ENCODE results near the gene ARL8A. TPM values are rescaled to one million over a fixed set of nuclear protein-coding genes. Genes with fewer than 3 reads are reported as not detected.

Gene ARL8A
- total and polyA plus RNA-seq, 2 of the 4 experiments (the other 2 are of a cell fraction), result 18.1 to 30.7 TPM

DNA sequence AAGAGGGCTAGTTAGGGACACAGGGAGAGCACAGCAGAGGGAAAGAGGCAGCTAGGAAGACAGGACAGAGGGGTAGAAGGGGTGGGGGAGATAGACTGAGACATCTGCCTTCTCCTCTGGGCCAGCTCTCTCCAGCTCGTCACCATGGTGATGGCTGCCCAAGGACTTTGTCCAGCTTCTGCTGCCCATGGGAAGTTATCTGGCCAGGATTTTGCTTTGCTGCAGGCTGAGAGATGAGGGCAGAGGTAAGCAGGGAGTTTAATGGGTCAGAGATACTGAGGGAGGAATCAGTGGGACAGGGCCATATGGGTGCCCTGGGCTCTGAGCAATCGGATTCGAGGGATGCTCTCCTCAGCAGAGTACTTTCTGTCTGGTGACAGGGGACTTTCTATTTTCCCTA is 56.3 kb downstream of the ARL8A start:
- Histone ChIP-seq H3K23ac (ENCODE audit: low read depth, low read length) (no peak overlapping the region), H3K4me2 (ENCODE audit: low read depth, low read length) (no peak overlapping the region), H3K9me1 (ENCODE audit: insufficient read depth, low read length) (0 out of 2 replicates have a peak, but pooled peaks cover 3% of the 10 kb centered on the region), H3K4me3 (ENCODE audit: insufficient read depth, low read depth, low read length) (no peak overlapping the region), H2BK5ac (ENCODE audit: low read depth, low read length, poor library complexity, severe bottlenecking) (no peak overlapping the region), H2BK120ac (ENCODE audit: low read depth, low read length) (no peak overlapping the region), H3K27me3 (ENCODE audit: control insufficient read depth, insufficient read depth, low read length) (peaks cover 24% of the 10 kb centered on the region), H4K8ac (ENCODE audit: low read depth in 2 of 2, low read length in 2 of 2) (no peak overlapping the region), H3K9ac (ENCODE audit: low read depth, low read length) (no peak overlapping the region), H4K20me1 (ENCODE audit: insufficient read depth, low read length) (no peaks in the 10 kb centered on the region), H3K18ac (ENCODE audit: low read depth, low read length) (no peak overlapping the region), H3K4me1 (ENCODE audit: control insufficient read depth, insufficient read depth, low read length) (peaks cover 3% of the 10 kb centered on the region; the same call in 1 of the 2 replicates), H3K9me3 (ENCODE audit: control insufficient read depth, insufficient read depth, low read length) (no peaks in the 10 kb centered on the region), H2AK9ac (replicated peaks; ENCODE audit: low read depth, low read length, poor library complexity) (no peak overlapping the region), H3K14ac (replicated peaks; ENCODE audit: low read depth, low read length) (no peak overlapping the region), H3K79me1 (ENCODE audit: low read depth in 1 of 2, low read length in 2 of 2) (no peaks in the 10 kb centered on the region), H2AK5ac (ENCODE audit: low read depth, low read length) (no peak overlapping the region), H3K27ac (ENCODE audit: insufficient read depth, low read length) (no peak overlapping the region), H3K56ac (ENCODE audit: extremely low read depth, insufficient read depth, low read length) (no peak overlapping the region), H2BK20ac (ENCODE audit: low read depth, low read length) (no peak overlapping the region), H3K36me3 (ENCODE audit: control insufficient read depth, insufficient read depth, low read length) (no peaks in the 10 kb centered on the region), H4K5ac (ENCODE audit: low read depth, low read length) (no peak overlapping the region), H3K4ac (ENCODE audit: low read depth, low read length) (no peak overlapping the region), H4K91ac (ENCODE audit: insufficient read depth, low read depth, low read length) (no peak overlapping the region), H2BK15ac (ENCODE audit: low read depth, low read length) (no peak overlapping the region), H2AFZ (replicated peaks; ENCODE audit: low read length, poor library complexity) (peak overlapping the region; percentile 11)
- CTCF ChIA-PET, result no interaction called here
- in situ Hi-C loops (cut with MboI; ENCODE audit: low sequenced_read_pairs) (no loop called here), dilution Hi-C loops (cut with HindIII; ENCODE audit: low sequenced_read_pairs, unreplicated experiment) (no loop called here), intact Hi-C loops (cut with micrococcal nuclease) (no loop called here)
- WGBS, 2 experiments (ENCODE audit: extremely low coverage in 2 of 2, insufficient read length in 1 of 2), result 87% methylated on average over 2 of the region's 3 CpGs; no CpG with 5 or more reads in 1 of the 2 experiments
- DNase-seq (no peak), ATAC-seq (ENCODE audit: low read depth) (no peak)
- POLR2A ChIA-PET (ENCODE audit: unreplicated experiment), result no interaction called here
- no TSS peak for BruUV-seq (replicated peaks)
- TF ChIP-seq MAZ (IDR thresholded peaks at IDR 0.05; ENCODE audit: borderline replicate concordance, low read depth, low read length) (no peak), CEBPB (IDR thresholded peaks at IDR 0.05; ENCODE audit: low read depth, low read length) (no peak), RFX5 (IDR thresholded peaks at IDR 0.05; ENCODE audit: low read depth, low read length) (no peak), RCOR1 (IDR thresholded peaks at IDR 0.05; ENCODE audit: insufficient replicate concordance, low read length) (no peak), CHD1 (IDR thresholded peaks at IDR 0.05; ENCODE audit: low read depth, low read length) (no peak), FOS (IDR thresholded peaks at IDR 0.05; ENCODE audit: low read depth, low read length) (no peak), MAFK (IDR thresholded peaks at IDR 0.05; ENCODE audit: low read depth, low read length) (no peak), NFE2L2 (IDR thresholded peaks at IDR 0.05; ENCODE audit: low read depth, low read length) (no peak), BHLHE40 (IDR thresholded peaks at IDR 0.05; ENCODE audit: low read depth, low read length) (no peak), RAD21 (IDR thresholded peaks at IDR 0.05; ENCODE audit: low read length) (no peak), SMC3 (IDR thresholded peaks at IDR 0.05; ENCODE audit: low read depth, low read length) (no peak)
- TF ChIP-seq, protein P1, sequence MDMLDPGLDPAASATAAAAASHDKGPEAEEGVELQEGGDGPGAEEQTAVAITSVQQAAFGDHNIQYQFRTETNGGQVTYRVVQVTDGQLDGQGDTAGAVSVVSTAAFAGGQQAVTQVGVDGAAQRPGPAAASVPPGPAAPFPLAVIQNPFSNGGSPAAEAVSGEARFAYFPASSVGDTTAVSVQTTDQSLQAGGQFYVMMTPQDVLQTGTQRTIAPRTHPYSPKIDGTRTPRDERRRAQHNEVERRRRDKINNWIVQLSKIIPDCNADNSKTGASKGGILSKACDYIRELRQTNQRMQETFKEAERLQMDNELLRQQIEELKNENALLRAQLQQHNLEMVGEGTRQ (IDR thresholded peaks at IDR 0.05; ENCODE audit: low read depth, low read length), result no peak
- TF ChIP-seq, protein P2, sequence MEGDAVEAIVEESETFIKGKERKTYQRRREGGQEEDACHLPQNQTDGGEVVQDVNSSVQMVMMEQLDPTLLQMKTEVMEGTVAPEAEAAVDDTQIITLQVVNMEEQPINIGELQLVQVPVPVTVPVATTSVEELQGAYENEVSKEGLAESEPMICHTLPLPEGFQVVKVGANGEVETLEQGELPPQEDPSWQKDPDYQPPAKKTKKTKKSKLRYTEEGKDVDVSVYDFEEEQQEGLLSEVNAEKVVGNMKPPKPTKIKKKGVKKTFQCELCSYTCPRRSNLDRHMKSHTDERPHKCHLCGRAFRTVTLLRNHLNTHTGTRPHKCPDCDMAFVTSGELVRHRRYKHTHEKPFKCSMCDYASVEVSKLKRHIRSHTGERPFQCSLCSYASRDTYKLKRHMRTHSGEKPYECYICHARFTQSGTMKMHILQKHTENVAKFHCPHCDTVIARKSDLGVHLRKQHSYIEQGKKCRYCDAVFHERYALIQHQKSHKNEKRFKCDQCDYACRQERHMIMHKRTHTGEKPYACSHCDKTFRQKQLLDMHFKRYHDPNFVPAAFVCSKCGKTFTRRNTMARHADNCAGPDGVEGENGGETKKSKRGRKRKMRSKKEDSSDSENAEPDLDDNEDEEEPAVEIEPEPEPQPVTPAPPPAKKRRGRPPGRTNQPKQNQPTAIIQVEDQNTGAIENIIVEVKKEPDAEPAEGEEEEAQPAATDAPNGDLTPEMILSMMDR (conservative IDR thresholded peaks at IDR 0.05; ENCODE audit: low read depth, low read length), result no peak

All from IMR-90 (cell line).